NCI-H2107 (cell line): ENCODE data around the gene PNPLA2.

Experiments used
- DNase-seq: peaks from one replicate; lab custom pipeline; 2025; lab: John Stamatoyannopoulos, UW

PNPLA2 gene

DNA sequence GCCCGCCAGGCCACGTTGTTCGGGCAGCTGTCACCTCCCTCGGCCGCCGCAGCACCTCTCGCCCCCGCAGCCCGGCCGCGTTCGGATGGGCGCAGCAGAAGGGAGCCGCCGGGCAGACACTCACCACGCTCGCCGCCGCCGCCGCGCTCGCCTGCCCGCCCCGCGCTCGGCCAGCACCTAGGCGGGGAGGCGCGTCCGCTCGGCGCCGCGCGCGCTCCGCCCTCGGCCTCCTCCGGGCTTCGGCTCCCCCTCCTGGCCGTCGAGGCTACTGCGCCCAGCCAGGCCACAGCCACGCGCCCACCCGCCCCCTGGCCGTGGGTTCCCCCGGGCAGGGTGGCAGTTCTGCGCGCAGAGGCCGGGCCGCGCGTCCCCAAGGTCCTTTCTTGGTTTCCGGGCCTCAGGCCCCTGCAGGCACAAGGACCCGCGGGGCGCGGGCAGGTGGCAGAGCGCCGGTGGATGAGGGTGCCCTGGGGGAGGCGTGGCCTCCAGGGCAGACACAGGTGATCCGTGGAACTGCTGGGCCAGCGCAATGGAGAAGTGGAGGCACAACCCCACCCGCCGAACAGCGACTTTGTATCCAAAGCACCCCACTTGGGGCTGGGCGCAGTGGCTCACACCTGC lies 20.5 kb upstream of the PNPLA2 start, which contains the start of gene SLC25A22:
SLC25A22 (minus strand) TSS at position 189 of the 621 bp plus-strand sequence. CDS start 3,275 bp downstream, outside the sequence.
- DNase-seq, result peak; percentile 41

DNA sequence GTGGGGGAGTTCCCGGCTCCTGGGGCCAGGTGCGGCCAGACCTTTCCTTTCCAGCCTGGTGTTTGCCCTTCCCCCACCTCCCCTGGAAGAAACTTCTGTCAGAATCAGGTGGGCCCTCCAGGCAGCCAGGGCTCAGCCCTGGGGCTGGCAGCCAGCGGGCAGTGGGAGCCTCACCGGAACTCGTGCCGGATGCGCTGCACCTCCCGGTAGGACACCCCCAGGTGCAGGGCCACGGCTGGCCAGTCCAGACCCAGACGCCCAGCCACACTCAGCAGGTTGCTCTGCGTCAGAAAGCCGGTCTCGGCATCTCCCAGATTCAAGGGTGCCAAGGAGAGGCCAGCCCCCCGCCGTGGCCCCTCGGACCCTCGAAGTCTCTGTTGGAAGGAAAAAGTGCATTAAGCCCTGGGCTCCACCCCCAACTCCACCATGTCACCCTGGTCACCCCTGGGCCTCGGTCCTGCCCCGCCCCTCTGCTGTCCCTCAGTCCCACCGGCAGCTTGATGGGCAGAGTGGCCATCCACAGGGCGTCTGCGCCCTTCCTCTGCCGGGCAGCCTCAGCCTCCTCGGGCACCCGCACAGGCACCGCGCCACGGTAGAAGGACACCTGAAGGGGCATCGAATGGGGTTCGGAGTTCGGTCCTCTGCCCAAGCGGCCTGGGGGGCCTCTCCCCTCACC lies 18.9 kb upstream of the PNPLA2 start:
- DNase-seq, result no peak

DNA sequence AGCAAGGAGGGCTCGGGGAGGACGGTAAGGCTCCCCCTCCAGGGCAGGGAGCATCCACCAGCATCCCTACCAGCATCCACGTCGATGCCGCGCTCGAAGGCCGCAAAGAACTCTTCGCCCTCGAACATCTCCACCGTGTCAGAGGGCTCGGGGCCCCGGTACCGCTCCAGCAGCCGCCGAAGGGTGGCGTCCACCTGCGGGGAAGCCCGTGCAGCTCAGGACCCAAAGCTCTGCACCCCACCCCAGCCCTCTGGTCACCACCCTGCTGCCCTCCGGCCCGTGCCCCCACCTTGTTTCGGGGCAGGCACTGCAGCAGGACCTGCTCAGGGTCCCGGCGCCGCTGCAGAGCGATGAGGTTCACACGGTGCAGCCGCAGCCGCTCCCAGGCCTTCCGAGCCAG lies 18.2 kb upstream of the PNPLA2 start:
- DNase-seq, result no peak

DNA sequence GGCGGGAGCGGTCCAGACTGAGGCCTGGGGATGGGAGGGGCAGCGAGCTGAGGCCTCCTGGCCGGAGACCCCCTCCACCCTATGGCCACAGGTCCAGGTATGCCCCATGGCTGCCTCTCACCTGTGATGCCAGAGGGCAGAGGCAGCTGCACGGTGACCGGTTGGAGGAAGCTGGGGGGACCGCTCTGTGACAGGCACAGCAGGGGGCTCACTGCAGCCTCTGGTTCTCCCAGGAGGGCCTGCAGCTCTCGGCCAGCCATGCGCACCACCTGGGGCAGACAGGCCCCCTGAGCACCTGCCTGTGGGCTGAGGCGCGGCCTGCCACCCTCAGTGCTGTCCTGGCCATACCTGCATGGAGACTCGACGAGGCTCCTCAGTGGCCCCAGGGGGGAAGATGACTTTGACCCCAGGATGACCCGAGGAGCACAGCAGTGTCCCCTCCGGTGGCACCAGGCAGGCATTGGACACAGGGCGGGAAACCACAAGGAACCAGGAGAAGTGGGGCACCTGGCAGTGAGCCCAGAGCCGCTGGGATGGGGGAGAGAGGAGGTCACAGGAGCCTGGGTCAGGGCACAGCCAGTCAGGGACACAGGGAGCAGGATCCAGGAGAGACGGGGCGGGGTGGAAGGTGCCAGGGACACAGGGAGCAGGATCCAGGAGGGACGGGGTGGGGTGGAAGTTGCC lies 17.5 kb upstream of the PNPLA2 start:
- DNase-seq, result no peak

DNA sequence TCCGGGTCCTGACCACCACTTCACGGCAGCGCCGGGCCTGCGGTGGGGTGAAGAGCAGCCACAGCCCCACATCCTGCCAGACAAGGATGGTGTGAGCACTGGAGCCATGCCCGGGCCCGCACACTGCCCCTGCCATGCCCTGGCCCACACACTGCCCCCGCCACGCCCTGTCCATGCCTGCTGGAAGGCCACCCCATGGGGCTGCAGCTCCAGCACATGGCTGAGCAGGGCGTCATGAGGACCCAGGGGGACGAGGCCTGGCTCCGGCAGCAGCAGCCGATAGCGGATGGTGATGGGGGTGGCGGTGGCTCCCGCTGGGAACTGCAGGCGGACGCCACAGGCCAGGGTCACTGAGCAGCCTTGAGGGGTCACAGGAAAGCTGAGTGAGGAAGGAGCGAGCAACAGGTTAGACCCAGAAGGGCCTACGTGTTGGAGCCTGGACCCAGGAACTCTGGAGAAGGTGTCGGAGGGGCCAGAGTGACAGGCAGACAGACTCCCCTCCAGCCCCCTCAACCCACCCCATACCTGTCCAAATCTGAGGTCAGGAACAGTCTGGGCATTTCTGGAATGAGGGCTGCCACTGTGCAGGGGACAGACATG lies 16.6 kb upstream of the PNPLA2 start:
- DNase-seq, result no peak

DNA sequence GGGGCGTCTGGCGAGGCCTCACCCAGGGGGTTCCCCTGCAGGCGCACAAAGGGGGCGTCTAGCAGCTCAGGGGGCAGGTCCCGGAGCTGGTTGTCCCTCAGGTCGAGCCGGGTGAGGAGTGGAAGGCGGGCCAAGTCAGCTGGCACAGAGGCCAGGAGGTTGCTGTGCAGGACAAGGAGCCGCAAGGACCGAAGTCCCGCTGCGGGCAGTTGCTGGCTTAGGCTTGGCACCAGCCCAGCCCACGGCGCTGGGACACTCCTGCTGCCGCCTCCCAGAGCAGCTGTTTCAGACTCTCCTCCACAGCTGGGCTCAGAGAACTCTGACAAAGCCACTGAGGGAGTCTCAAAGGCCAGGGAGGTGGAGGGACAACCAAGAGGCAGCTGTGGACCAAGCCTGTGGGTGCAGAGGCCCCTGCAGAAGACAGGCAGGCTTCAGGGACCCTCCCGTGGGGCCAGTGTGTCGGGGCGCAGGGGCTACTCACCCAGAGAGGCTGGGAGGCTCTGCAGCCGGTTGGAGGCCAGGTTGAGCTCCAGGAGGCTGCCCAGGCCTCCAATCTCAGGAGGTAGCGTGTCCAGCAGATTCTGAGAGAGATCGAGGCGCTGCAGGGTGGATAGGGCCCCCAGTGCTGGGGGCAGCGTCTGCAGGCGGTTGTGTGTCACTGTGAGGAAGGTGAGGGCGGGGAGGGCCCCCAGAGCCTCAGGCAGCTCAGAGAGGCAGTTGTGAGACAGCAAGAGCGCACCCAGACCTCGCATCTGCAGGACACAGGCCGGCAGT lies 15.8 kb upstream of the PNPLA2 start:
- DNase-seq, result no peak

DNA sequence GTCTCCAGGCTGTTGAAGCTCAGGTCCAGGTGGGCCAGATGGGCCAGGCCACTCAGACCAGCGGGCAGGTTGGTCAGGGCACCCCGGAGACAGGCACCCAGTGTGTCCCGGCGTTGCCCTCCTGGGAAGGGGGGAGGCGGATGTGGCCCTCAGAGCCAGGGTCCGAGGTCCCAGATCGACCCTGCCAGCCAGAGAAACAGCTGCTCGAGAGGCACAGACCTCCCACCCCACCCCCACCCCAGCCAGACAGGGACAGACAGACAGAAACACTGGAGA lies 15.3 kb upstream of the PNPLA2 start:
- no peak for DNase-seq

DNA sequence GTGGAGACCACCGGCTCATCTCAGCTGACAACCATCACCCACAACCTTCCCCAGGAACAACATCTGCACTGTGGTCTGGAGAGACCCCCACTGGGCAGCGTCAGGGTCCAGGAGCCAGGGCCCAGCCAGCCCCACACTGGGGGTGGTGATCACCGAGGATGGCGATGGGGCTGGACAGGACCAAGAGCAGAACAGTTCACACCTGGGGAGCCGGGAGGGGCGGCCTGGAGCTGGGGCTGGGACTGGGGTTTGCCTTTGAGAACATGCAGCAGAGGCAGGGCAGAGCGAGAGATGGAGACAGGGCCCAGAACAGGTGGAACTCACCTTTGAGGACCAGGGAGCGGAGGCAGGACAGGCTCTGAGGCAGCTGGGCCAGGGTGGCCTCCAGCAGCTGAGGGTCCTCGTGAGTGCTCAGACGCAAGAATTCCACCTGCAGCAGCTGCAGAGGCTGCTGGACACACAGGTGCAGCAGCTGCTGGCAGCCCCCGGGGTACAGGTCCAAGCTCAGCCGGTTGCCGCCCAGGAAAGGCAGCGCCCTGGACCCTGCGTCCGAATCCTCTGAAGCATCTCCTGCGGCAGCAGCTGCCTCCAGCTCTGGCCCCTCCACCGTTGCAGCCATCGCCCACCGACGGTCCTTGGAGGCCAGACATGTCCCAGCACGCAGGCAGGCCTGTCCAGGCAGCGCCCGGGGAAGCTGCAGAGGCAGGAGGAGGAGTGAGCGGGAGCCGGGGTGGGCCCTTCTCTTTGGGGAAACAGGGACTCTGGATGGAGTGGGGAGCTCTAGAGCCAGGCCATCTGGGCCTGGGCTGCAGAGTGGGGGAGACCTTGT lies 14.7 kb upstream of the PNPLA2 start:
- DNase-seq, result no peak

DNA sequence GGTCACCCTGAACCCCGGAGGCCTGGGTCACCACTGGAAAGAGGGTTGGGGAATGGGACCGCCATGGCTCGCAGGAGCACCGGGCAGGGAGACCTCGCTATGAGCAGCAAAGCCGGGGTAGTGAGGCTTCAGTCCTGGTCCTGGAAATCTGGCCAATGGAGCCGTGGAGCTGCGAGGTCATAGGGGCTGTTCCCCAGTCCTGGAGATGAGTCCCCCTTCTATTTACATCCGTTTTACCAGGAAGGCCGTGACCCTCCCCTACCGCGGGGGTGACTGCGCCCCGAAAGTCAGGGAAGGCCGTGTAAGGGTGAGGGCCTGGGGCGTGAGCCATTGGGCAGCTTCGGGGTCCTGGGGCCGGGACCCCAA lies 14.1 kb upstream of the PNPLA2 start:
- no peak for DNase-seq

DNA sequence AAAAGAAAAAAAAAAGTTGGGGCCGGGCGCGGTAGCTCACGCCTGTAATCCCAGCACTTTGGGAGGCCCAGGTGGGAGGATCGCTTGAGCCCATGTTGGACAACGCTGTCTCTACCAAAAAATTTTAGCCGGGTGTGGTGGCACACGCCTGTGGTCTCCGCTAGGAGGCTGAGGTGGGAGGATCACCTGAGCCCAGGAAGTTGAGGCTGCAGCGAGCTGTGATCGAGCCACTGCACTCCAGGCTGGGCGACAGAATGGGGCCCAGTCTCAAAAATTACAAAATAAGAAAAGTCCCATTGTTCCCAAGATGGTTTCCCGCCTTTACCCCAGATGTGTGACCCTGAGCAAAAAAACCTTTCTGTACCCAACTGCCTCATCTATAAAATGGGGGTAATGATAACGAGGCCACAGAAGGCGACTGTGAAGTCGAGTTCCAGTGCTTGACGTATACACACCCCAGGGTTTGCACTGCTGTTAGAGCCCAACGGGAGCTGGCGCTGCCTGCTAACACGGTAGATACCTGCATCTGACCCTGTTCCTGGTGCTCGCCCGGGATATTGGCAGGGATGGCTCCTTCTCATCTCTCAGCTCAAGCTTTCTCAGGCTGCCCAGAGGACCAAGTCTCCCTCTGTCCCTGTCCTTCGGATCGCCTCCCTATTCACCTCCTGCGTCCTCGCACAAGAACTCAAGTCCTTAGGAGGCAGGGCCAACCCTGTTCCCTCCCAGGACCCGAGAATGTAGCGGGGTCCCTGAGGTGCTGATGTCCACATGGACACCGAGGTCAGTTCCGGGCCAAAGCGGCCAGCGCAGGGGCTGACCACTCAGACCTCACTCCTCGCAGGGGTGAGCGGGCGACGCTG lies 10.1 kb upstream of the PNPLA2 start:
- no peak for DNase-seq

DNA sequence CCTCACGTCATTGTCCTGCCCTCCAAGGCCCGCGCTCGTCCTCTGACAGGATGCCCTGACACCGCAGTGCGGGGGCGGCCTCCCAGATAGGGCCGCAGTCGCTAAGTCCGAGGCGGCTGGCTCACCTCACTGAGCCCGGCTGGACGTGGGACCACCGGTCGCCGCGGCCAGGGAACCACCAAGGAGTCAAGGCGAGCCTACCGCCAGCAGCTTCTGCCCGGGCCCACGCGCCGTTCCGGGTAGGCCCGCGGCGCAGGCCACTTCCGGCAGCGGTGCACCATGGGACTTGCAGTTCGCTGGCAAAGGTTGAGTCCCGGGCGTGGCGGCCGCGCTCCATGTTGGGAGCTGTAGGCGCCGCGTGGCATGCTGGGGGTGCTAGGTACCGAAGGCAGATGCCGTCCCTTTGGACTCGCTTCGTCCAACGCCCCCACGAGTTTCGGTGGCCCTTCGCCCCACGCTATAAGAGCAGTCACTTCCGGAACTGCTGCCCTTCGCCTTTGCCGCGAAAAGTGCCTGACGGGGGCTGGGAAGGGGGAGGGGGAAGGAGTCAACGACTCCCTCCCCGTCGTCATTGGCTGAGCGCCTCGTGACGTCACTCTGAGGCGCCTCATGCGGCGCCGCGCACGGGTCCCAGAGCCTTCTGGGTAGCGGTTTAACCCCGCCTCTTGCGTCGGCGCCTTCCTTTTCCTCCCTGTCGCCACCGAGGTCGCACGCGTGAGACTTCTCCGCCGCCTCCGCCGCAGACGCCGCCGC lies 9.3 kb upstream of the PNPLA2 start, which contains the start of gene RPLP2:
RPLP2 (plus strand) TSS at position 681 of the 753 bp plus-strand sequence. CDS start 268 bp downstream, outside the sequence.
- DNase-seq, result peak; percentile 89

DNA sequence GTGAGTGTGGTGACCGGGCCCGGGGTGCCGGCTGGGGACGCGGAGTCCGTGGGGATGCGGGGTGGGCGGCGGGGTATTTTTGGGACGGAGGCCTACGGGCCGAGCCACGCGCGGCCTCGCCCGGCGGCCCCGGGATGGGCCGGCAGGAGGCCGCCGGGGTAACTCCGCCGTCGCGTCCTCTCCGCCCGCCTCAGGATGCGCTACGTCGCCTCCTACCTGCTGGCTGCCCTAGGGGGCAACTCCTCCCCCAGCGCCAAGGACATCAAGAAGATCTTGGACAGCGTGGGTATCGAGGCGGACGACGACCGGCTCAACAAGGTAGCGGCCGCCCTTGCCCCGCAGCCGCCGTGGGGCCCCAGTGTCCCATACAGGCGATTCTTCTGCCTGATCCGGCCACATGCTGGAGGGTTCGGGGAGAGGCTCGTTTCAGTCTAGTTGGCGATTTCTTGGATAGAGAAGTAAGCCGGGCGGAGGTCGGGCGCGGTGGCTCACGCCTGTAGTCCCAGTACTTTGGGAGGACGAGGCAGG lies 8.6 kb upstream of the PNPLA2 start:
- DNase-seq, result no peak

DNA sequence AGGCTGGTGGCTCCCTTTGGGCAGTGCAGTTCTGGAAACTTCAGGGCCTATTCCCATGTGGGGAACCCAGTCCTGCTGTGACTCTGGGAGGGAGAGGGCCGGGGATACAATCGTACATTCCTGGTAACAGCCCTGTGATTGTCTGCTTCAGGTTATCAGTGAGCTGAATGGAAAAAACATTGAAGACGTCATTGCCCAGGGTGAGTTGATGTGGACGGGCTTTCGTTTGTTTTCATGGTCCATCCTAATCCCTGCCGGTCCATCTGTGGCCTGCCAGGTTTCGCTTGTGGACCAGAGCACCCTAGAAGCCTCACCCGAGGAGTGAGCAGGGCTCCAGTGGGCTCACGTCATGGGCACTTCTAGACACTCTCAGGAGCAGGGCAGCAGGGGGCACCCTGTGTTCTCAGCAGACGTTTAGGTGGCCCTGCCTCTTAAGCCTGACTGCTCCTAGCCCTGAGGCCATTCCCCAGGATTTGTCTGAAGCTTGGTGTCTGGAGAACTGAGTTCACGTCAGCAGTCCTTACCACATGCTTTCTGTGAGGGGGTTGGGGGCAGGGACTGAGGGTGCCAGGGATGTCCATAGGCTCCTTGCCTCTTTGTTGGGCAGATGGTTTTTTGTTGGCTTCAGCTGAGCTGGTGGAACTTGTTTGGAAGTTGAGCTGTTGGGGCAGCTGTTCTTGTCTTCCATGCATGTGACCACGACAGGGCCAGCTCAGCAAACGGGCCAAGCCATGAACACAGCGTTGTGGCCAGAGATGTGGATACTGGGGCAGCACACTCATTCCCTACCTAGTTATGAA lies 7.1 kb upstream of the PNPLA2 start:
- DNase-seq, result no peak

DNA sequence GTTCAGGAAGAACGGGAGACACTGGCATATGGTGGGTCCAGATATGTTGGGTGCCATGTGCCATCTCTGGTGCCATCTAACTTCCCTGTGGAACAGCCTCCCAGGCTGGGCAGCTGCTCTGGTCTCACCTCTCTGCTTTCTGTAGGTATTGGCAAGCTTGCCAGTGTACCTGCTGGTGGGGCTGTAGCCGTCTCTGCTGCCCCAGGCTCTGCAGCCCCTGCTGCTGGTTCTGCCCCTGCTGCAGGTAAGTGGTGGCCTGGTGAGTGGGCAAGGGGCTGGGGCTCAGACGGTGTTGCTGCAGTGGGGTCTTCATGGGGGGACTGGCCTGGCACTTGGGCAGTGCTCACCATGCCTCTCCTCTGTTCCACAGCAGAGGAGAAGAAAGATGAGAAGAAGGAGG lies 6.3 kb upstream of the PNPLA2 start:
- DNase-seq, result no peak

DNA sequence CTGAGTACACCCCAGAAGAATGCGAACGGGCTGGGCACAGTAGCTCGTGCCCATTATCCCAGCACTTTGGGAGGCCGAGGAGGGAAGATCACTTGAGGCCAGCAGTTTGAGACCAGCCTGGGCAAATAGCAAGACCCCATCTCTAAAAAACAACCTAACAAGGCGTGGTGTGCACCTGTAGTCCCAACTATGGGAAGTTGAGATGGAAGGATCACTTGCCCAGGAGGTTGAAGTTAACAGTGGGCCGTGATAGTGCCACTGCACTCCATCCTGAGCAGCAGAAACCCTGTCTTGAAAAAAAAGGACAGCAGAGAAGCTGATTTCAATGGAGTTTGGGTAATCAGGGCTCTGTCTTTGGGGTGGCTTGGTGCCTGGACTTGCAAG lies 5.7 kb upstream of the PNPLA2 start:
- no peak for DNase-seq

DNA sequence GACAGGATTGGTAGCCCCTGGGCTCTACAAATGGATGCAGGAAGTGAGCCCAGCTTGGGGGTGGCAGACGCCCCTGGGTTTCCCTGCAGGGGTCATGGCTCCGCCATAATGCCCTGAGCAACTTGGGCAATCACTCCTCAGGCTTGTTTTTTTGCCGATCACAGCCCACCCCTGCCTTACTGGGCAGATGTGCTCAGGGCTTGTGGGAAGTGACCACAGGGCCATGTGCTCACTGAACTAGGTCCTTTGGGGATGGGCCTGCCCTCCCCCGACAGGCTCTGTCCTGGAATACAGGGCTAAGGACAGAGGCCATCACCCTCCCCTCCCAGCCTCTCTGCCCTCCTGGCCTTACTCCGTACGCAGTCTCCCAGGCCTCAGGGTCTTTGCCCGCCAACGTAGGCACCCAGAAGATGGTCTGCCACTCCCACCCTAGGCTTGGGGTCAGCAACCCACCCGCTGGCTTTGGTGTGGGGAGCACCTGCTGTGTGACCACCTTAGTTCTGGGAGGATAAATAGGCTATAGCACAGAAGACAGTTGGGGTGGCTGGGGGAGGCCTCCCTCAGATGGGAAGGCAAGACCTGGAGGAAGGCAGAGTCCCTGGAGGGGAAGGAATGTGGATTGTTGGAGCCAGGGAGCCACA lies 5.1 kb upstream of the PNPLA2 start:
- no peak for DNase-seq

DNA sequence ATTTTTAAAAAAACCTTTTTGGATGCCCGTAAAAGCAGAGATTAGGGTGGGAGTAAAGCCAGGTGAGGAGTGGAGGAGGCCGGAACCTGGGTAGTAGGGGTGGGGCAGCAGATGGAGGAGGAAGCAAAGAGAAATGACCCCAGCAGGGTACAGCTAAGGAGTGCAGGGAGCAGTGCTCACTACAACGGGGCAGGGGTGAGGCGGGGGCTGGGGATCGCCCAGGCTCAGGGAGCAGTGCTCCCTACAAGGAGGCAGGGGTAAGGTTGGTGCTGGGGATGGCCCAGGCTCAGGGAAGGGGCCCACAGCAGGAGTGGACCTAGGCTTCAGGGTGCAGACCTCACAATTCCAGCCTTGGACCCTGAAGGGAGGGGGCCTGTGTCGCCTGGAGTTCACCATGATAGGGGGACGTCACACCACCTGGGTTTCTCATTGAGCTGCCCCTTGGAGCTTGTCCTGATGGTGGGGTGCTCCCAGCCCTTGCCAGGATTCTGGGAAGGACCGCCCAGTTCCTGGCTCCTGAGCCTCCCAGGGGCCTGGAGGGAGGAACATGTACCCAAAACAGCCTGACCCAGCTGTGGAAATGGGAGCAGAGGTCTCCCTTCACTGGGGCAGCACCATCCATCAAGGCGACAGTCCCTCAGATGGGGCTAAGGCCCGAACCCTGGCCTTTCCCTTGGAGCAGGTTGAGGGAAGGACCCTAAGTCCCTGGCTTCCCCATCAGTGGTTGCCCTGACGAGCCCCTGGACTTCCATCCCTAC lies 2.9 kb upstream of the PNPLA2 start:
- no peak for DNase-seq

DNA sequence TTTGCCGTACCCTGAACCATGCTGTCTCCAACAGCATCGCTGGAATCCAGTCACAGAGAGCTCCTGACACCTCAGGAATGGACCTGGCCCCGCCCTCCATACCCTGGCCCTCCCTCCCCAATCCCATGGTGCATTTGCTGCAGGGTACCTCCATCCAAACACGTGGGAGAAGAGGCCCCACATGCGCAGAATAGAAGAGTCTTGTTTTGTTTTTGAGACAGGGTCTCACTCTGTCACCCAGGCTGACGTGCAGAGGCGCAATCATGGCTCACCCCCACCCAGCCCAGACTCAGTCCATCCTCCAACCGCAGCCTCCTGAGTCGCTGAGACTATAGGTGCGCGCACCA lies 2.3 kb upstream of the PNPLA2 start:
- no peak for DNase-seq
